Fibroblast of lung (primary cell): ENCODE measurements around the gene MAB21L4. TPM values are rescaled to one million over a fixed set of nuclear protein-coding genes. Genes with fewer than 3 reads are reported as not detected.

Experiments used
- DNase-seq, 2 donors: peaks; one replicate each; pipeline versions ENCODE4 v3.0.0 to v3.0.0-alpha.2; 2010; ENCODE audit warnings: low read depth in 2 of 2
- H2AFZ ChIP-seq: 2 replicates; pipeline ENCODE4 v1.5.1; 2012; ENCODE audit warnings: low read length, control low read depth, inconsistent platforms
- H3K27ac ChIP-seq: 2 replicates; pipeline ENCODE4 v1.5.1; 2011; ENCODE audit warnings: low read length, control low read depth; ENCODE audit not compliant: insufficient read depth
- H3K27me3 ChIP-seq: 2 replicates; pipeline ENCODE4 v1.5.1; 2011; ENCODE audit warnings: mild to moderate bottlenecking, low read length; ENCODE audit not compliant: control insufficient read depth, insufficient read depth
- H3K36me3 ChIP-seq: 2 replicates; pipeline ENCODE4 v1.5.1; 2011; ENCODE audit warnings: low read length; ENCODE audit not compliant: control insufficient read depth, insufficient read depth
- H3K4me1 ChIP-seq: 2 replicates; pipeline ENCODE4 v1.5.1; 2011; ENCODE audit warnings: low read length; ENCODE audit not compliant: control insufficient read depth, insufficient read depth; ENCODE audit errors: extremely low read depth
- H3K4me2 ChIP-seq: 2 replicates; pipeline ENCODE4 v1.5.1; 2011; ENCODE audit warnings: low read length, control low read depth; ENCODE audit not compliant: insufficient read depth; ENCODE audit errors: extremely low read depth
- H3K4me3 ChIP-seq, 4 experiments: fragments of 200-600 bp in 1 of 4; sonication (generic) in 1 of 4; replicated peaks in 1 of 4; 2 replicates each; pipeline ENCODE4 v1.5.1; 2011 to 2016; ENCODE audit warnings: low read length in 4 of 4, low read depth in 3 of 4, mild to moderate bottlenecking in 3 of 4, control low read depth in 2 of 4, inconsistent platforms in 1 of 4, mixed read lengths in 1 of 4; ENCODE audit not compliant: insufficient read depth in 1 of 4; ENCODE audit errors: control extremely low read depth in 1 of 4
- H3K79me2 ChIP-seq: 2 replicates; pipeline ENCODE4 v1.5.1; 2012; ENCODE audit warnings: mild to moderate bottlenecking, low read length, inconsistent platforms; ENCODE audit not compliant: control insufficient read depth, insufficient read depth
- H3K9ac ChIP-seq: 2 replicates; pipeline ENCODE4 v1.5.1; 2011; ENCODE audit warnings: mild to moderate bottlenecking, low read length, control low read depth; ENCODE audit not compliant: insufficient read depth
- H3K9me3 ChIP-seq: 2 replicates; pipeline ENCODE4 v1.5.1; 2012; ENCODE audit warnings: low read depth, low read length; ENCODE audit not compliant: control insufficient read depth, insufficient read depth
- H4K20me1 ChIP-seq: 2 replicates; pipeline ENCODE4 v1.5.1; 2011; ENCODE audit warnings: low read length; ENCODE audit not compliant: control insufficient read depth, insufficient read depth; ENCODE audit errors: extremely low read depth
- EZH2 ChIP-seq: IDR thresholded peaks from 2 replicates; pipeline ENCODE4 v1.5.1; 2012; ENCODE audit warnings: low read length, control low read depth, mild to moderate bottlenecking; ENCODE audit errors: missing control alignments
- polyA plus RNA-seq, 2 donors: library from polyadenylated mRNA; depleted of rRNA in 1 of 2; stranded (reverse) in 1 of 2; unstranded in 1 of 2; fragments of >200 nt; gene quantifications; 2 replicates each; pipeline ENCODE4 v1.2.1, GENCODE V29; 2011 to 2012; ENCODE audit warnings: missing spikeins in 1 of 2
- total RNA-seq: library from RNA; depleted of rRNA; stranded (reverse); fragments of >200 nt; gene quantifications from 2 replicates; pipeline ENCODE4 v1.2.1, GENCODE V29; 2014
- TF ChIP-seq, protein P1 (sequence below), 2 donors: IDR thresholded peaks in 1 of 2; conservative IDR thresholded peaks in 1 of 2; 1 replicate in 1 of 2; 2 replicates in 1 of 2; pipeline ENCODE4 v1.5.1; 2011 to 2012; ENCODE audit warnings: low read length in 2 of 2, control low read depth in 1 of 2, inconsistent platforms in 1 of 2, low read depth in 1 of 2, mild to moderate bottlenecking in 1 of 2

MAB21L4 gene
- total and polyA plus RNA-seq, 2 donors (not counting 1 experiment from before 2014, with no cell fraction given), result not detected

- no peak overlapping the region for H3K4me2 ChIP-seq
- no peak for DNase-seq
- no peaks in the 10 kb centered on the region for H3K79me2 ChIP-seq
- no peaks in the 10 kb centered on the region for H4K20me1 ChIP-seq
- no peak overlapping the region for H3K4me3 ChIP-seq
- H2AFZ ChIP-seq, result no peak overlapping the region
- no peaks in the 10 kb centered on the region for H3K9me3 ChIP-seq
- H3K9ac ChIP-seq, result no peak overlapping the region
- no peaks in the 10 kb centered on the region for H3K4me1 ChIP-seq
- no peak overlapping the region for H3K27ac ChIP-seq
- no peaks in the 10 kb centered on the region for H3K36me3 ChIP-seq
- no peak for TF ChIP-seq EZH2
- TF ChIP-seq, protein P1, sequence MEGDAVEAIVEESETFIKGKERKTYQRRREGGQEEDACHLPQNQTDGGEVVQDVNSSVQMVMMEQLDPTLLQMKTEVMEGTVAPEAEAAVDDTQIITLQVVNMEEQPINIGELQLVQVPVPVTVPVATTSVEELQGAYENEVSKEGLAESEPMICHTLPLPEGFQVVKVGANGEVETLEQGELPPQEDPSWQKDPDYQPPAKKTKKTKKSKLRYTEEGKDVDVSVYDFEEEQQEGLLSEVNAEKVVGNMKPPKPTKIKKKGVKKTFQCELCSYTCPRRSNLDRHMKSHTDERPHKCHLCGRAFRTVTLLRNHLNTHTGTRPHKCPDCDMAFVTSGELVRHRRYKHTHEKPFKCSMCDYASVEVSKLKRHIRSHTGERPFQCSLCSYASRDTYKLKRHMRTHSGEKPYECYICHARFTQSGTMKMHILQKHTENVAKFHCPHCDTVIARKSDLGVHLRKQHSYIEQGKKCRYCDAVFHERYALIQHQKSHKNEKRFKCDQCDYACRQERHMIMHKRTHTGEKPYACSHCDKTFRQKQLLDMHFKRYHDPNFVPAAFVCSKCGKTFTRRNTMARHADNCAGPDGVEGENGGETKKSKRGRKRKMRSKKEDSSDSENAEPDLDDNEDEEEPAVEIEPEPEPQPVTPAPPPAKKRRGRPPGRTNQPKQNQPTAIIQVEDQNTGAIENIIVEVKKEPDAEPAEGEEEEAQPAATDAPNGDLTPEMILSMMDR (conservative IDR thresholded peaks at IDR 0.05 in 1 of 2, IDR thresholded peaks at IDR 0.05 in 1 of 2; ENCODE audit: low read depth in 1 of 2, low read length in 2 of 2), result no peak
- H3K27me3 ChIP-seq, result peaks cover 11% of the 10 kb centered on the region
These were observed 38.7 kb upstream of the MAB21L4 start for GRCh38 chr2:240934701-240935102.

DNA sequence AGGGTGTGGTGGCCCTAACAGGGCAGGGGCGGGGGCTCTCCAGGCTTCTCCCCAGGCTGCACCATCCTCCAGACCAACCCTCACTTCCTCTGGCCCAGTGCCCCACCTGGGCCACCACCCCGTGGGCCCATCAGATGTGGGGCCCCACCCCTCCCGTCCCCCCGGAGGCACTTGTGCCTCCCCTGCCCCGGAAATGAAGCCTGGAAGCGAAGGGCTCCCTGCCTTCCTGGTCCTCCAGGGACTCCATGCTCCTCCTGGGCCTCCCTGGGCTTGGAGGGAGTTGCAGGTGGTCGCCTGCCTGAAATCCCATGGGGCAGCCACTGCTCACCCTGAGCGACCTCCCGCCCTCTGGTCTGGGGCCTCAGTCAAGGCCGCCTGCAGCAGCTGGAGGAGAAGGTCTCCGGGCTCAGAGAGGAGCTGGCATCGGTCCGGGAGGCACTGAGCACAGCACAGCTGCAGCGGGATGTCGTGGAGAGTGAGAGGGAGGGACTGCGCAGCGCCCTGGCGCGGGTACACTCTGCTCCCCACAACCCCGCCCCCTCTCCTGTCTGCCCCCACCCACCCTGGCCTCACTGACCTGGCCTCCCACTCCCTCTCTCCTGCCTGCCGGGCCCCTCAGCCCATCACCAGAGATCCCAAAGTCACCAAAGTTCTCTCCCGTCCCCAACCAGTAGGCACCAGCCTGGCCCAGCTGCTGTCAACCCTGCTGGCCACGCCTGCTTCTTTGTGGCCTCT, 38.2 kb upstream of the MAB21L4 start:
- no peak for DNase-seq
- no peak overlapping the region for H3K4me2 ChIP-seq
- no peaks in the 10 kb centered on the region for H3K4me1 ChIP-seq
- peaks cover 11% of the 10 kb centered on the region for H3K27me3 ChIP-seq
- no peaks in the 10 kb centered on the region for H3K9me3 ChIP-seq
- TF ChIP-seq, protein P1 (conservative IDR thresholded peaks at IDR 0.05 in 1 of 2, IDR thresholded peaks at IDR 0.05 in 1 of 2; ENCODE audit: low read depth in 1 of 2, low read length in 2 of 2), result no peak
- TF ChIP-seq EZH2, result no peak
- H4K20me1 ChIP-seq, result no peaks in the 10 kb centered on the region
- H3K9ac ChIP-seq, result no peak overlapping the region
- no peak overlapping the region for H2AFZ ChIP-seq
- H3K79me2 ChIP-seq, result no peaks in the 10 kb centered on the region
- no peaks in the 10 kb centered on the region for H3K36me3 ChIP-seq
- H3K27ac ChIP-seq, result no peak overlapping the region
- H3K4me3 ChIP-seq, result no peak overlapping the region

DNA sequence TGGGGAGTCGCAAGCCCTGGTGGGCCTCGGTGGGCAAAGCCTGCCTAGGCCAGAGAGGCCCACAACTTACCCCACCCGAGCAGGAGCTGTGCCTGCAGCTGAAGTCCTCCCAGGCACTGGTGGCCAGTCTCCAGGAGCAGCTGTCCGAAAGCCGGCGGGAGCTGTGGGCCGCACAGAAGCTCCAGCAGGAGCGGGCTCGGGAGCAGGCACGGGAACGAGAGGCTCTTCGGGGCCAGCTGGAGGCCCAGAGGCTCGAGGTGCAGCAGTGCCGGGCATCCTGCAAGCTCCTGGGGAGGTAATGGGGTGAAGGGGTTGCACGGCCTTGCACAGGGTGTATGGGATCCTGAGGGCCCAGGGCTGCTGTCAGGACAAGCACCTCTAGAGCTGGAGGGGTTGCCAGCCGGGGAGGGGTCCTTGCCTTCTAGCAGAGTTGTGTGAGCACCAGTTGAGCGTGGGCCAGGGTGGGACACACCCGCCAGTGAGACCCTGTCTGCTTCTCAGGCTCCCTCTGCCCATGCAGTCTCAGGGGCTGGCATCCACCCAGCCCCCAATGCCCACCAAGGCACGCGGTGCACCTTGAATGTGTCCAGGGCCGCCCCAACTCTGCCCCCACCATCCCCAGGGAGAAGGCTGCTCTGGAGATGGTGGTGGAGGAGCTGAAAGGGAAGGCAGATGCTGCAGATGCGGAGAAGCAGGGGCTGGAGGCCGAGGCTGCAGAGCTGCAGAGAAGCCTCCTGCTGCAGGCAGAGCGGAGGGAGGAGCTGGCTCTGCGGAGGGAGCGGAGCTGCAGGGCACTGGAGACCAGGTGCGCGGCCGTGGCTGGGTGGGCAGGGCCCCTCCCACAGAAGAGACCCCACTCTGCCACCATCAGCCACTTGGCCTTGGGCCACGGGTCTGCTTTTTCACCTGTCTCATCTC, 37.4 kb upstream of the MAB21L4 start:
- Histone ChIP-seq H3K9me3 (no peaks in the 10 kb centered on the region), H3K36me3 (no peaks in the 10 kb centered on the region), H3K27ac (no peak overlapping the region), H3K4me2 (no peak overlapping the region), H3K27me3 (peaks cover 11% of the 10 kb centered on the region), H3K9ac (no peak overlapping the region), H4K20me1 (no peaks in the 10 kb centered on the region), H3K79me2 (no peaks in the 10 kb centered on the region), H2AFZ (no peak overlapping the region), H3K4me1 (no peaks in the 10 kb centered on the region), H3K4me3 (no peak overlapping the region)
- no peak for DNase-seq
- TF ChIP-seq EZH2, result no peak
- TF ChIP-seq, protein P1 (conservative IDR thresholded peaks at IDR 0.05 in 1 of 2, IDR thresholded peaks at IDR 0.05 in 1 of 2; ENCODE audit: low read depth in 1 of 2, low read length in 2 of 2), result no peak
